ENCODE measurements around the gene SHD. TPM values are rescaled to one million over a fixed set of nuclear protein-coding genes. Genes with fewer than 3 reads are reported as not detected.

Gene SHD
- total and polyA plus RNA-seq, 2 of the 4 experiments (the other 2 are of a cell fraction) = not detected

DNA sequence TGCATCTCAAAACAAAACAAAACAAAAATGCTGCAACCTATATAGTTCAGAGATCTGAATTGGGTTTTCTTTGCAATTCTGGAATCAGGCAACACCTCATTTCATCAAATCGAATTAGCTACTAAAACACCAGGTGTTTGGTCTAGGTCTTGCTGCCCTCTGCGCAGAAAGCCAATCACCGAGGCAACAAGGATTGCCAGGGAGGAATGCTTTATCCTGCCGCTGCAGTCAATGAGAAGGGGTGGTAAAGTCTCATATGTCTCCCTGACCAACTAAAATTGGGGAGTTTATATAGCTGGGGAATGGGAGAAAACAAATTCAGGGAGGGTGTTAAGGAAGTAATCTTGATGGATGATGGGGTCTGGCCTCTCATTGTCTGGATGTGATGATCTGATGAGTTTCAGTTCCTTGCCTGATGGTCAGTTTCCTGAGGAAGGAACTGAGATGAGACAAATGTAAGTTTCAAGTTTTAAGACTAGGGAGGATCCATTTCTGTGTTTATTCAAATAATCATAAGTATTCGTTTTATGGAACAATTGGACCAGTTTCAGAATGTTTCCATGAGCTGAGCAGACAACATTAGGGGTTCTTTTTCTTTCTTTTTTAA lies 37.1 kb upstream of the SHD start:
- DNase-seq (no peak), ATAC-seq (ENCODE audit: low read depth) (no peak)
- H3K27ac ChIP-seq (ENCODE audit: insufficient read depth, low read length) = no peak overlapping the region
- H2AK9ac ChIP-seq (replicated peaks; ENCODE audit: low read depth, low read length, poor library complexity) = no peak overlapping the region
- H2AK5ac ChIP-seq (ENCODE audit: low read depth, low read length) = no peak overlapping the region
- H3K9me3 ChIP-seq (ENCODE audit: control insufficient read depth, insufficient read depth, low read length) = peaks cover 3% of the 10 kb centered on the region
- no peak overlapping the region for H4K8ac ChIP-seq (ENCODE audit: low read depth in 2 of 2, low read length in 2 of 2)
- H3K9ac ChIP-seq (ENCODE audit: low read depth, low read length) = no peak overlapping the region
- H4K91ac ChIP-seq (ENCODE audit: insufficient read depth, low read depth, low read length) = no peak overlapping the region
- no peak overlapping the region for H2BK5ac ChIP-seq (ENCODE audit: low read depth, low read length, poor library complexity, severe bottlenecking)
- H2AFZ ChIP-seq (replicated peaks; ENCODE audit: low read length, poor library complexity) = no peak overlapping the region
- H3K27me3 ChIP-seq (ENCODE audit: control insufficient read depth, insufficient read depth, low read length) = peaks cover 1% of the 10 kb centered on the region; the same call in 1 of the 2 replicates
- dilution Hi-C loops (cut with HindIII; ENCODE audit: low sequenced_read_pairs, unreplicated experiment) = no loop called here
- ChIA-PET CTCF (no interaction called here), POLR2A (ENCODE audit: unreplicated experiment) (no interaction called here)
- H3K4me1 ChIP-seq (ENCODE audit: control insufficient read depth, insufficient read depth, low read length) = no peaks in the 10 kb centered on the region
- intact Hi-C loops (cut with micrococcal nuclease) = no loop called here
- H3K14ac ChIP-seq (replicated peaks; ENCODE audit: low read depth, low read length) = no peak overlapping the region
- H3K9me1 ChIP-seq (ENCODE audit: insufficient read depth, low read length) = 0 out of 2 replicates have a peak, but pooled peaks cover 3% of the 10 kb centered on the region
- H3K18ac ChIP-seq (ENCODE audit: low read depth, low read length) = no peak overlapping the region
- 75% methylated on average over 4 of the region's 5 CpGs; no CpG with 5 or more reads in 1 of the 2 experiments for WGBS, 2 experiments (ENCODE audit: extremely low coverage in 2 of 2, insufficient read length in 1 of 2)
- no peak overlapping the region for H3K4ac ChIP-seq (ENCODE audit: low read depth, low read length)
- BruUV-seq (replicated peaks) = no TSS peak
- in situ Hi-C loops (cut with MboI; ENCODE audit: low sequenced_read_pairs) = no loop called here
- H3K23ac ChIP-seq (ENCODE audit: low read depth, low read length) = no peak overlapping the region
- no peak overlapping the region for H2BK120ac ChIP-seq (ENCODE audit: low read depth, low read length)
- TF ChIP-seq CHD1 (IDR thresholded peaks at IDR 0.05; ENCODE audit: low read depth, low read length) (no peak), CEBPB (IDR thresholded peaks at IDR 0.05; ENCODE audit: low read depth, low read length) (no peak), RAD21 (IDR thresholded peaks at IDR 0.05; ENCODE audit: low read length) (no peak), BHLHE40 (IDR thresholded peaks at IDR 0.05; ENCODE audit: low read depth, low read length) (no peak), MAFK (IDR thresholded peaks at IDR 0.05; ENCODE audit: low read depth, low read length) (no peak), MAZ (IDR thresholded peaks at IDR 0.05; ENCODE audit: borderline replicate concordance, low read depth, low read length) (no peak), SMC3 (IDR thresholded peaks at IDR 0.05; ENCODE audit: low read depth, low read length) (no peak), RFX5 (IDR thresholded peaks at IDR 0.05; ENCODE audit: low read depth, low read length) (no peak), MXI1 (IDR thresholded peaks at IDR 0.05; ENCODE audit: borderline replicate concordance, low read depth, low read length) (no peak), NFE2L2 (IDR thresholded peaks at IDR 0.05; ENCODE audit: low read depth, low read length) (no peak), RCOR1 (IDR thresholded peaks at IDR 0.05; ENCODE audit: insufficient replicate concordance, low read length) (no peak), FOS (IDR thresholded peaks at IDR 0.05; ENCODE audit: low read depth, low read length) (no peak), POLR2A (IDR thresholded peaks at IDR 0.05; ENCODE audit: low read depth, low read length) (no peak), ELK1 (IDR thresholded peaks at IDR 0.05; ENCODE audit: borderline replicate concordance, low read depth, low read length) (no peak)
- TF ChIP-seq, protein P1, sequence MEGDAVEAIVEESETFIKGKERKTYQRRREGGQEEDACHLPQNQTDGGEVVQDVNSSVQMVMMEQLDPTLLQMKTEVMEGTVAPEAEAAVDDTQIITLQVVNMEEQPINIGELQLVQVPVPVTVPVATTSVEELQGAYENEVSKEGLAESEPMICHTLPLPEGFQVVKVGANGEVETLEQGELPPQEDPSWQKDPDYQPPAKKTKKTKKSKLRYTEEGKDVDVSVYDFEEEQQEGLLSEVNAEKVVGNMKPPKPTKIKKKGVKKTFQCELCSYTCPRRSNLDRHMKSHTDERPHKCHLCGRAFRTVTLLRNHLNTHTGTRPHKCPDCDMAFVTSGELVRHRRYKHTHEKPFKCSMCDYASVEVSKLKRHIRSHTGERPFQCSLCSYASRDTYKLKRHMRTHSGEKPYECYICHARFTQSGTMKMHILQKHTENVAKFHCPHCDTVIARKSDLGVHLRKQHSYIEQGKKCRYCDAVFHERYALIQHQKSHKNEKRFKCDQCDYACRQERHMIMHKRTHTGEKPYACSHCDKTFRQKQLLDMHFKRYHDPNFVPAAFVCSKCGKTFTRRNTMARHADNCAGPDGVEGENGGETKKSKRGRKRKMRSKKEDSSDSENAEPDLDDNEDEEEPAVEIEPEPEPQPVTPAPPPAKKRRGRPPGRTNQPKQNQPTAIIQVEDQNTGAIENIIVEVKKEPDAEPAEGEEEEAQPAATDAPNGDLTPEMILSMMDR (conservative IDR thresholded peaks at IDR 0.05; ENCODE audit: low read depth, low read length) = no peak
- TF ChIP-seq, protein P2, sequence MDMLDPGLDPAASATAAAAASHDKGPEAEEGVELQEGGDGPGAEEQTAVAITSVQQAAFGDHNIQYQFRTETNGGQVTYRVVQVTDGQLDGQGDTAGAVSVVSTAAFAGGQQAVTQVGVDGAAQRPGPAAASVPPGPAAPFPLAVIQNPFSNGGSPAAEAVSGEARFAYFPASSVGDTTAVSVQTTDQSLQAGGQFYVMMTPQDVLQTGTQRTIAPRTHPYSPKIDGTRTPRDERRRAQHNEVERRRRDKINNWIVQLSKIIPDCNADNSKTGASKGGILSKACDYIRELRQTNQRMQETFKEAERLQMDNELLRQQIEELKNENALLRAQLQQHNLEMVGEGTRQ (IDR thresholded peaks at IDR 0.05; ENCODE audit: low read depth, low read length) = no peak
- H2BK15ac ChIP-seq (ENCODE audit: low read depth, low read length) = no peak overlapping the region
- H3K79me1 ChIP-seq (ENCODE audit: low read depth in 1 of 2, low read length in 2 of 2) = peaks cover 0 to 3% of the 10 kb centered on the region in 2 experiments; a peak in 1 of 4 replicates
- no peaks in the 10 kb centered on the region for H3K36me3 ChIP-seq (ENCODE audit: control insufficient read depth, insufficient read depth, low read length)
- H2BK20ac ChIP-seq (ENCODE audit: low read depth, low read length) = no peak overlapping the region
- no peak overlapping the region for H3K4me2 ChIP-seq (ENCODE audit: low read depth, low read length)
- H4K20me1 ChIP-seq (ENCODE audit: insufficient read depth, low read length) = no peaks in the 10 kb centered on the region
- no peak overlapping the region for H3K4me3 ChIP-seq (ENCODE audit: insufficient read depth, low read depth, low read length)
- no peak overlapping the region for H4K5ac ChIP-seq (ENCODE audit: low read depth, low read length)
- H3K56ac ChIP-seq (ENCODE audit: extremely low read depth, insufficient read depth, low read length) = no peak overlapping the region
